Measurements from ENCODE around the gene GTF2H1. TPM values are rescaled to one million over a fixed set of nuclear protein-coding genes. Genes with fewer than 3 reads are reported as not detected.

Gene GTF2H1
- total and polyA plus RNA-seq, 10 donors: 18.1 to 65.4 (median 49.6) TPM

GRCh38 chr11:18315893-18316292 lies 6.5 kb upstream of the GTF2H1 start:
- no peak for DNase-seq
- H3K4me3 ChIP-seq: no peak overlapping the region
- intact Hi-C loops (cut with DNase I; ENCODE audit: low total_unique reads): no loop called here
- peaks cover 0 to 54% (median 1%) of the 10 kb centered on the region in 6 donors for H3K36me3 ChIP-seq
- no peak for TF ChIP-seq POLR2AphosphoS5 (IDR thresholded peaks at IDR 0.05)
- TF ChIP-seq, protein P1, sequence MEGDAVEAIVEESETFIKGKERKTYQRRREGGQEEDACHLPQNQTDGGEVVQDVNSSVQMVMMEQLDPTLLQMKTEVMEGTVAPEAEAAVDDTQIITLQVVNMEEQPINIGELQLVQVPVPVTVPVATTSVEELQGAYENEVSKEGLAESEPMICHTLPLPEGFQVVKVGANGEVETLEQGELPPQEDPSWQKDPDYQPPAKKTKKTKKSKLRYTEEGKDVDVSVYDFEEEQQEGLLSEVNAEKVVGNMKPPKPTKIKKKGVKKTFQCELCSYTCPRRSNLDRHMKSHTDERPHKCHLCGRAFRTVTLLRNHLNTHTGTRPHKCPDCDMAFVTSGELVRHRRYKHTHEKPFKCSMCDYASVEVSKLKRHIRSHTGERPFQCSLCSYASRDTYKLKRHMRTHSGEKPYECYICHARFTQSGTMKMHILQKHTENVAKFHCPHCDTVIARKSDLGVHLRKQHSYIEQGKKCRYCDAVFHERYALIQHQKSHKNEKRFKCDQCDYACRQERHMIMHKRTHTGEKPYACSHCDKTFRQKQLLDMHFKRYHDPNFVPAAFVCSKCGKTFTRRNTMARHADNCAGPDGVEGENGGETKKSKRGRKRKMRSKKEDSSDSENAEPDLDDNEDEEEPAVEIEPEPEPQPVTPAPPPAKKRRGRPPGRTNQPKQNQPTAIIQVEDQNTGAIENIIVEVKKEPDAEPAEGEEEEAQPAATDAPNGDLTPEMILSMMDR (IDR thresholded peaks at IDR 0.05 in 8 of 11, conservative IDR thresholded peaks at IDR 0.05 in 3 of 11): no peak
- no peak for TF ChIP-seq POLR2A (IDR thresholded peaks at IDR 0.05)
- WGBS, 5 donors: 93 to 97% (median 95%) methylated on average over 2 of the region's 2 CpGs
- no peaks in the 10 kb centered on the region for H3K9me3 ChIP-seq
- H3K4me1 ChIP-seq: peaks cover 10 to 84% (median 38%) of the 10 kb centered on the region in 6 donors
- H3K27me3 ChIP-seq (replicated peaks in 1 of 7): no peaks in the 10 kb centered on the region
- peak overlapping the region in 1 of 8 donors; percentile 77 for H3K27ac ChIP-seq

DNA sequence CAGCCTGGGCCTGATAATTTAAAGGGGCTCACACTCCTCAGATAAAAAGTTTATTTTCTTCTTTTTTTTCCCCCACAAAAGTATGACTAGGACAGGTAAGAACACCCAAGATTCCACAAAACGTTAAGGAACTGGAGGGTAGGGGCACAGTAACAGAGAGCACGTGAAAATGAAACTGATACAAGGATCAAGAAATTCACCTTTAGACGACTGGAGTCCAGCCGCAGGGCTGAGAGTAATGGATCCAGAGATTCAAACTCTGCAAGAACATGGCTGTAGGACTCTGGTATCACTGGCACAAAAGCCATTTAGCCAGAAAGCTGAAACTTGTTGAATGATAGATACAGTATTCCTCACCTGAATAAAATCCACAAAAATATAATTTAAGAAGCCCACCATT lies 4.8 kb upstream of the GTF2H1 start:
- Histone ChIP-seq H3K27me3 (replicated peaks in 1 of 7) (no peaks in the 10 kb centered on the region), H3K36me3 (peaks cover 0 to 43% (median 0%) of the 10 kb centered on the region in 6 donors), H3K9me3 (no peaks in the 10 kb centered on the region), H3K27ac (no peak overlapping the region), H3K4me1 (peaks cover 14 to 78% (median 37%) of the 10 kb centered on the region in 6 donors), H3K4me3 (no peak overlapping the region)
- no peak for DNase-seq
- TF ChIP-seq, protein P1 (IDR thresholded peaks at IDR 0.05 in 8 of 11, conservative IDR thresholded peaks at IDR 0.05 in 3 of 11): no peak
- TF ChIP-seq POLR2AphosphoS5 (IDR thresholded peaks at IDR 0.05): no peak
- no peak for TF ChIP-seq POLR2A (IDR thresholded peaks at IDR 0.05)
- 86 to 94% (median 90%) methylated on average over 4 of the region's 4 CpGs for WGBS, 5 donors
- intact Hi-C loops (cut with DNase I; ENCODE audit: low total_unique reads): no loop called here

DNA sequence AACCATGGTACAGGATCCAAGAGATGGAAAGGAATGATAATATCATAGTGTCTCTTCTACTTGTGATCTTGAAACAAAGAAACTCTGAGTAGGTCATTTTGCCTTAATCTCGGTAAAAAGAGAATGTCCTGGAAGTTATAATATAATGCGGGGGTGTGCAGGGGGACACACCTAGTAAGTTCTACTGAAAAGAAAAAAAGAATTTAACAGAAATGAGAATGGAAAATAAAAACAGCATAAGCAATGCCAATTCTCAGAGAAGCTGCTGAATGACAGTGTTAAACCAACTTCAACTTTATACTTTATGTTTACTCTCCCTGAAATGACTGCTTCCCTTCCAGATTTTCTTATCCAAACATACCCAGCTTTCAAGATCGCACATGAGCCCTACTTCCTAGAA lies 2.5 kb upstream of the GTF2H1 start:
- H3K4me1 ChIP-seq: peaks cover 33 to 76% (median 52%) of the 10 kb centered on the region in 6 donors
- peak overlapping the region in 1 of 8 donors; percentile 7 for H3K4me3 ChIP-seq
- TF ChIP-seq, protein P1 (IDR thresholded peaks at IDR 0.05 in 8 of 11, conservative IDR thresholded peaks at IDR 0.05 in 3 of 11): no peak
- TF ChIP-seq POLR2A (IDR thresholded peaks at IDR 0.05) (no peak), POLR2AphosphoS5 (IDR thresholded peaks at IDR 0.05) (no peak)
- peak overlapping the region in 2 of 8 donors; percentile 98 to 99 for H3K27ac ChIP-seq
- H3K9me3 ChIP-seq: no peaks in the 10 kb centered on the region
- intact Hi-C loops (cut with DNase I; ENCODE audit: low total_unique reads): loop anchor here (5.0 kb wide), 1 partner anchor 77 kb away; no protein-coding TSS in a partner anchor
- no peak for DNase-seq
- no peaks in the 10 kb centered on the region for H3K27me3 ChIP-seq (replicated peaks in 1 of 7)
- peaks cover 0 to 28% (median under 1%) of the 10 kb centered on the region in 6 donors for H3K36me3 ChIP-seq
- WGBS, 5 donors: 92 to 96% (median 93%) methylated on average over 3 of the region's 3 CpGs

DNA sequence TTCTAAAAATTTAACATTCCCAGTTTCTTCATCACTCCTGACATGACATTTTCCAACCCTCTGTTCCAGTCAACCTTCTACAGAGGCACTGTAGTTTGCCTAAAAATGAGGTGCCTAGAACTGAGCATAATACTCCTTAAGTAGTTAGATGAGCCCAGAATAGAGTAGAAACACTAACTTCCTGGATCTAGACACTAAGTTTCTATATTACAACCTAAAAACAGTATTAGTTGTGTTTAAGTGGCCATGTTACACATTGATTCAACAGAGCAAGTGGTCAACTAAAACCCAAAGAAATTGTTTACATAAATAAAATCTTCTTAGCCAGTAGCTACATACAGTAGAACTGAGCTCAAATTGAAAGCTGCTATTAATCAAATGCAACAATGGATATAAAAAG lies 1.8 kb upstream of the GTF2H1 start:
- Histone ChIP-seq H3K4me3 (peak overlapping the region in 6 of 8 donors; percentile 7 to 79 (median 70)), H3K27me3 (replicated peaks in 1 of 7) (no peaks in the 10 kb centered on the region), H3K27ac (peak overlapping the region in 4 of 8 donors; percentile 97 to 99 (median 98)), H3K36me3 (peaks cover 0 to 30% (median 1%) of the 10 kb centered on the region in 6 donors), H3K9me3 (no peaks in the 10 kb centered on the region), H3K4me1 (peaks cover 40 to 76% (median 57%) of the 10 kb centered on the region in 6 donors)
- intact Hi-C loops (cut with DNase I; ENCODE audit: low total_unique reads): loop anchor here (5.0 kb wide), 1 partner anchor 77 kb away; no protein-coding TSS in a partner anchor
- DNase-seq: no peak
- no peak for TF ChIP-seq POLR2A (IDR thresholded peaks at IDR 0.05)
- TF ChIP-seq, protein P1 (IDR thresholded peaks at IDR 0.05 in 8 of 11, conservative IDR thresholded peaks at IDR 0.05 in 3 of 11): no peak
- no peak for TF ChIP-seq POLR2AphosphoS5 (IDR thresholded peaks at IDR 0.05)
